DND-41 (cell line): ENCODE results near the gene SFT2D1.

ENCODE experiments used
- ATAC-seq: fragments of 200-7000 bp; cut with Tn5 transposase; 3 replicates; pipeline ENCODE4 v1.9.1; 2021; ENCODE audit warnings: low read depth; ENCODE audit not compliant: insufficient read depth
- DNase-seq: peaks from one replicate; pipeline ENCODE4 v3.0.0-alpha.2; 2020
- H2AFZ ChIP-seq: 2 replicates; pipeline ENCODE4 v1.6.0; 2012; ENCODE audit warnings: low read depth, low read length
- H3K27ac ChIP-seq: 2 replicates; pipeline ENCODE4 v1.5.1; 2012; ENCODE audit warnings: low read length, inconsistent platforms
- H3K27me3 ChIP-seq: fragments of 200-600 bp; sonication (generic); 2 replicates; pipeline ENCODE4 v1.6.0; 2012; ENCODE audit warnings: low read length, mild to moderate bottlenecking, inconsistent platforms; ENCODE audit not compliant: insufficient read depth, poor library complexity
- H3K36me3 ChIP-seq: 2 replicates; pipeline ENCODE4 v1.5.1; 2012; ENCODE audit warnings: low read length, inconsistent platforms; ENCODE audit not compliant: insufficient read depth
- H3K4me1 ChIP-seq: 2 replicates; pipeline ENCODE4 v1.5.1; 2012; ENCODE audit warnings: mild to moderate bottlenecking, low read length; ENCODE audit not compliant: insufficient read depth
- H3K4me2 ChIP-seq: 2 replicates; pipeline ENCODE4 v1.6.0; 2012; ENCODE audit warnings: mild to moderate bottlenecking, moderate library complexity, low read length, inconsistent platforms; ENCODE audit not compliant: insufficient read depth
- H3K4me3 ChIP-seq, 2 experiments: fragments of 200-600 bp in 1 of 2; shearing (Covaris generic) in 1 of 2; 2 replicates each; pipeline ENCODE4 v1.5.1; 2012 to 2016; ENCODE audit warnings: inconsistent platforms in 2 of 2, low read length in 2 of 2, mild to moderate bottlenecking in 2 of 2, low read depth in 1 of 2, moderate library complexity in 1 of 2
- H3K79me2 ChIP-seq: 2 replicates; pipeline ENCODE4 v1.6.0; 2012; ENCODE audit warnings: low read length, inconsistent platforms; ENCODE audit not compliant: insufficient read depth
- H3K9ac ChIP-seq: 2 replicates; pipeline ENCODE4 v1.6.0; 2012; ENCODE audit warnings: low read depth, mild to moderate bottlenecking, inconsistent platforms, low read length, moderate library complexity
- H3K9me3 ChIP-seq: 2 replicates; pipeline ENCODE4 v1.5.1; 2012; ENCODE audit warnings: low read length, moderate library complexity, mild to moderate bottlenecking, inconsistent platforms; ENCODE audit not compliant: insufficient read depth, severe bottlenecking
- H4K20me1 ChIP-seq: 2 replicates; pipeline ENCODE4 v1.6.0; 2012; ENCODE audit warnings: low read length; ENCODE audit not compliant: insufficient read depth
- CTCF ChIP-seq: IDR thresholded peaks from 2 replicates; pipeline ENCODE4 v1.5.1; 2012; ENCODE audit warnings: borderline replicate concordance, low read length, moderate library complexity, mild to moderate bottlenecking; ENCODE audit not compliant: poor library complexity, severe bottlenecking; ENCODE audit errors: extremely low read depth
- EZH2 ChIP-seq: IDR thresholded peaks from 3 replicates; pipeline ENCODE4 v1.6.1; 2012; ENCODE audit warnings: borderline replicate concordance, low read depth, mild to moderate bottlenecking, moderate library complexity, low read length, inconsistent platforms; ENCODE audit not compliant: severe bottlenecking

SFT2D1 gene

GRCh38 chr6:166282394-166283032 lies 59.8 kb downstream of the SFT2D1 start:
- Histone ChIP-seq H3K9me3 (no peaks in the 10 kb centered on the region), H3K36me3 (no peaks in the 10 kb centered on the region), H3K27ac (no peak overlapping the region), H3K79me2 (no peaks in the 10 kb centered on the region), H3K27me3 (no peaks in the 10 kb centered on the region), H3K4me1 (no peaks in the 10 kb centered on the region), H2AFZ (no peak overlapping the region), H4K20me1 (no peaks in the 10 kb centered on the region), H3K4me3 (no peak overlapping the region), H3K4me2 (no peak overlapping the region), H3K9ac (no peak overlapping the region)
- TF ChIP-seq CTCF, result no peak
- no peak for TF ChIP-seq EZH2
- DNase-seq (no peak), ATAC-seq (no peak)

- H3K4me2 ChIP-seq, result no peak overlapping the region
- H3K9me3 ChIP-seq, result no peaks in the 10 kb centered on the region
- H3K9ac ChIP-seq, result no peak overlapping the region
- no peaks in the 10 kb centered on the region for H3K27me3 ChIP-seq
- no peaks in the 10 kb centered on the region for H3K36me3 ChIP-seq
- H2AFZ ChIP-seq, result no peak overlapping the region
- no peaks in the 10 kb centered on the region for H4K20me1 ChIP-seq
- no peak overlapping the region for H3K27ac ChIP-seq
- H3K4me3 ChIP-seq, result no peak overlapping the region
- no peak for ATAC-seq
- no peaks in the 10 kb centered on the region for H3K79me2 ChIP-seq
- H3K4me1 ChIP-seq, result peaks cover under 1% of the 10 kb centered on the region
- TF ChIP-seq CTCF (no peak), EZH2 (no peak)
- DNase-seq, result no peak
Measured at GRCh38 chr6:166281104-166281503, 61.2 kb downstream of the SFT2D1 start.

GRCh38 chr6:166279393-166279679 lies 63.0 kb downstream of the SFT2D1 start:
- Histone ChIP-seq H3K79me2 (no peaks in the 10 kb centered on the region), H3K4me2 (no peak overlapping the region), H3K9ac (no peak overlapping the region), H3K9me3 (no peaks in the 10 kb centered on the region), H4K20me1 (no peaks in the 10 kb centered on the region), H3K4me1 (peaks cover 8% of the 10 kb centered on the region), H3K36me3 (no peaks in the 10 kb centered on the region), H3K4me3 (no peak overlapping the region), H2AFZ (no peak overlapping the region), H3K27ac (no peak overlapping the region), H3K27me3 (no peaks in the 10 kb centered on the region)
- no peak for DNase-seq
- ATAC-seq, result no peak
- TF ChIP-seq CTCF (no peak), EZH2 (no peak)
